Measurements from ENCODE around the gene CDAN1.
"Not testable (repeated sequence)": the region's sequence is repeated elsewhere in the genome, so short reads cannot be mapped to it uniquely, and the experiment has no call there.

Gene CDAN1

GRCh38 chr15:42704492-42704926, 32.4 kb downstream of the CDAN1 start:
- DNase-seq = no peak

GRCh38 chr15:42696626-42697025, 40.3 kb downstream of the CDAN1 start:
- no peak for DNase-seq

- DNase-seq = no peak
These were observed 41.3 kb downstream of the CDAN1 start for GRCh38 chr15:42695527-42696071.

GRCh38 chr15:42694398-42694797, 42.5 kb downstream of the CDAN1 start:
- no peak for DNase-seq

GRCh38 chr15:42693942-42694341, 43.0 kb downstream of the CDAN1 start:
- DNase-seq = no peak

- no peak for DNase-seq
These were observed 43.4 kb downstream of the CDAN1 start for GRCh38 chr15:42693496-42693895.

- no peak for DNase-seq
These were observed 43.9 kb downstream of the CDAN1 start for GRCh38 chr15:42692997-42693396.

GRCh38 chr15:42692536-42692935, 44.4 kb downstream of the CDAN1 start:
- DNase-seq = no peak

- no peak for DNase-seq
These were observed 45.2 kb downstream of the CDAN1 start for GRCh38 chr15:42691770-42692169.

GRCh38 chr15:42691308-42691707, 45.6 kb downstream of the CDAN1 start:
- DNase-seq = no peak

- DNase-seq = no peak
These were observed 48.6 kb downstream of the CDAN1 start for GRCh38 chr15:42688301-42688700.

GRCh38 chr15:42687740-42688139, 49.2 kb downstream of the CDAN1 start:
- DNase-seq = no peak

GRCh38 chr15:42686281-42686680, 50.6 kb downstream of the CDAN1 start:
- DNase-seq = no peak

- no peak for DNase-seq
These were observed 55.8 kb downstream of the CDAN1 start for GRCh38 chr15:42681119-42681518.

- not testable (repeated sequence) for DNase-seq
These were observed 56.8 kb downstream of the CDAN1 start for GRCh38 chr15:42680142-42680482.

GRCh38 chr15:42679285-42680141, 57.4 kb downstream of the CDAN1 start:
- DNase-seq = no peak

GRCh38 chr15:42675021-42675420, 61.9 kb downstream of the CDAN1 start:
- no peak for DNase-seq

- no peak for DNase-seq
These were observed 62.5 kb downstream of the CDAN1 start for GRCh38 chr15:42674472-42674871.

All from DMS79 (cell line).